Activated CD4-positive, alpha-beta T cell treated with anti-CD3 and anti-CD28 coated beads, Interleukin-2, amount 10 ng/mL, durations not matched to agents 7 days and 5 days (primary cell): Measurements from ENCODE around the gene SEC16A. TPM values are rescaled to one million over a fixed set of nuclear protein-coding genes. Genes with fewer than 3 reads are reported as not detected.

ENCODE experiments used
- CTCF ChIA-PET: fragments of 350-600 bp; sonication (Branson Sonifier 250); formaldehyde crosslinking; loops from one replicate; lab custom pipeline; 2021; ENCODE audit warnings: antibody characterized with exemption; lab: Charles Lee
- POLR2A ChIA-PET: fragments of 350-600 bp; sonication (Branson Sonifier 250); formaldehyde crosslinking; loops from one replicate; lab custom pipeline; 2021; ENCODE audit warnings: antibody characterized with exemption; lab: Charles Lee
- DNase-seq: peaks from one replicate; pipeline ENCODE4 v3.0.0-alpha.2; 2020
- H3K27ac Mint-ChIP-seq: one replicate; pipeline ENCODE4 v1.8.0; 2021; ENCODE audit warnings: mild to moderate bottlenecking, moderate library complexity, mixed read lengths
- H3K27me3 Mint-ChIP-seq: one replicate; pipeline ENCODE4 v1.8.0; 2021; ENCODE audit warnings: mixed read lengths
- H3K36me3 Mint-ChIP-seq: one replicate; pipeline ENCODE4 v1.8.0; 2021; ENCODE audit warnings: low read depth, mixed read lengths
- H3K4me1 Mint-ChIP-seq: one replicate; pipeline ENCODE4 v1.8.0; 2021; ENCODE audit warnings: mixed read lengths
- H3K4me3 Mint-ChIP-seq: one replicate; pipeline ENCODE4 v1.8.0; 2021; ENCODE audit warnings: mild to moderate bottlenecking, moderate library complexity, mixed read lengths
- H3K9me3 Mint-ChIP-seq: one replicate; pipeline ENCODE4 v1.8.0; 2021; ENCODE audit warnings: mixed read lengths
- total RNA-seq, 2 experiments: library from RNA; stranded (reverse); gene quantifications; one replicate each; pipeline ENCODE4 v1.2.3, GENCODE V29; 2021

SEC16A gene
- total RNA-seq, 2 experiments from 2014 or later: 72.1 to 74.5 TPM

GRCh38 chr9:136404801-136405136 lies 78.1 kb downstream of the SEC16A start:
- ChIA-PET POLR2A (no interaction called here), CTCF (interaction anchor here (0.8 to 2.3 kb wide), 2 partner anchors 41 kb away, joined by 3 to 17 read pairs; partner anchors contain the start of gene DNLZ)
- H3K36me3 Mint-ChIP-seq: peaks cover 52% of the 10 kb centered on the region
- H3K27me3 Mint-ChIP-seq: no peaks in the 10 kb centered on the region
- H3K4me3 Mint-ChIP-seq: peak overlapping the region; percentile 61
- no peak for DNase-seq
- H3K4me1 Mint-ChIP-seq: peaks cover 74% of the 10 kb centered on the region
- no peaks in the 10 kb centered on the region for H3K9me3 Mint-ChIP-seq
- peak overlapping the region; percentile 85 for H3K27ac Mint-ChIP-seq

- ChIA-PET CTCF (interaction anchor here (0.8 to 2.0 kb wide), 2 partner anchors 20 to 40 kb away, joined by 3 to 6 read pairs; partner anchors contain the start of gene DNLZ), POLR2A (no interaction called here)
- H3K4me3 Mint-ChIP-seq: peak overlapping the region; percentile 61
- H3K36me3 Mint-ChIP-seq: peaks cover 50% of the 10 kb centered on the region
- peak; percentile 47 for DNase-seq
- H3K9me3 Mint-ChIP-seq: no peaks in the 10 kb centered on the region
- peak overlapping the region; percentile 85 for H3K27ac Mint-ChIP-seq
- no peaks in the 10 kb centered on the region for H3K27me3 Mint-ChIP-seq
- peaks cover 70% of the 10 kb centered on the region for H3K4me1 Mint-ChIP-seq
Measured at GRCh38 chr9:136403915-136404800, 78.7 kb downstream of the SEC16A start.

GRCh38 chr9:136403538-136403914 lies 79.3 kb downstream of the SEC16A start:
- ChIA-PET POLR2A (no interaction called here), CTCF (interaction anchor here (2.0 kb wide), 1 partner anchor 21 kb away, joined by 6 read pairs; no protein-coding TSS in a partner anchor)
- Mint-ChIP-seq H3K27me3 (no peaks in the 10 kb centered on the region), H3K4me3 (peak overlapping the region; percentile 61), H3K4me1 (peaks cover 70% of the 10 kb centered on the region), H3K9me3 (no peaks in the 10 kb centered on the region), H3K36me3 (peaks cover 47% of the 10 kb centered on the region), H3K27ac (peak overlapping the region; percentile 85)
- peak; percentile 81 for DNase-seq

- no peak overlapping the region for H3K4me3 Mint-ChIP-seq
- no peak for DNase-seq
- H3K36me3 Mint-ChIP-seq: peaks cover 38% of the 10 kb centered on the region
- no peak overlapping the region for H3K27ac Mint-ChIP-seq
- ChIA-PET POLR2A (no interaction called here), CTCF (interaction anchor here (1.5 to 7.1 kb wide), 5 partner anchors 10 to 39 kb away, joined by 5 to 40 read pairs (median 7); partner anchors contain the start of gene DNLZ)
- no peaks in the 10 kb centered on the region for H3K27me3 Mint-ChIP-seq
- peaks cover 66% of the 10 kb centered on the region for H3K4me1 Mint-ChIP-seq
- H3K9me3 Mint-ChIP-seq: no peaks in the 10 kb centered on the region
Measured at GRCh38 chr9:136402067-136402466, 80.8 kb downstream of the SEC16A start.

- Mint-ChIP-seq H3K9me3 (no peaks in the 10 kb centered on the region), H3K27me3 (no peaks in the 10 kb centered on the region), H3K36me3 (peaks cover 35% of the 10 kb centered on the region), H3K4me3 (peak overlapping the region; percentile 27), H3K4me1 (peaks cover 65% of the 10 kb centered on the region), H3K27ac (peak overlapping the region; percentile 75)
- POLR2A ChIA-PET: interaction anchor here (0.6 kb wide), 1 partner anchor 24 kb away, joined by 3 read pairs; no protein-coding TSS in a partner anchor
- DNase-seq: no peak
- CTCF ChIA-PET: interaction anchor here (0.6 to 7.1 kb wide), 12 partner anchors 8 to 326 kb away, joined by 3 to 40 read pairs (median 4); partner anchors contain the start of gene DNLZ
Measured at GRCh38 chr9:136401173-136401922, 81.5 kb downstream of the SEC16A start.

GRCh38 chr9:136400038-136400834 lies 82.6 kb downstream of the SEC16A start, which contains the start of gene SNAPC4:
Gene SNAPC4, minus strand, starts transcription at chr9:136400170. Its CDS starts 1,742 bp downstream, at chr9:136398428.
- peak within 1 kb of the TSS; percentile 86 for H3K27ac Mint-ChIP-seq
- DNase-seq: peak; percentile 86
- CTCF ChIA-PET: interaction anchor here (0.6 to 7.1 kb wide), 12 partner anchors 8 to 327 kb away, joined by 3 to 40 read pairs (median 4); partner anchors contain the start of gene DNLZ
- peaks cover 28% of the 10 kb centered on the region for H3K36me3 Mint-ChIP-seq
- no peaks in the 10 kb centered on the region for H3K27me3 Mint-ChIP-seq
- no peaks in the 10 kb centered on the region for H3K9me3 Mint-ChIP-seq
- POLR2A ChIA-PET: no interaction called here
- peaks cover 57% of the 10 kb centered on the region for H3K4me1 Mint-ChIP-seq
- H3K4me3 Mint-ChIP-seq: peak within 1 kb of the TSS; percentile 80

GRCh38 chr9:136399176-136400037 lies 83.4 kb downstream of the SEC16A start:
- CTCF ChIA-PET: interaction anchor here (0.6 to 7.1 kb wide), 6 partner anchors 10 to 260 kb away, joined by 3 to 40 read pairs (median 5); partner anchors contain the start of gene DNLZ
- Mint-ChIP-seq H3K27me3 (no peaks in the 10 kb centered on the region), H3K4me1 (peaks cover 49% of the 10 kb centered on the region), H3K36me3 (peaks cover 26% of the 10 kb centered on the region), H3K4me3 (peak overlapping the region; percentile 80), H3K9me3 (no peaks in the 10 kb centered on the region), H3K27ac (peak overlapping the region; percentile 69)
- peak; percentile 26 for DNase-seq
- POLR2A ChIA-PET: no interaction called here

- POLR2A ChIA-PET: no interaction called here
- Mint-ChIP-seq H3K27me3 (no peaks in the 10 kb centered on the region), H3K36me3 (peaks cover 23% of the 10 kb centered on the region), H3K9me3 (no peaks in the 10 kb centered on the region), H3K4me1 (peaks cover 38% of the 10 kb centered on the region), H3K4me3 (peak overlapping the region; percentile 39), H3K27ac (peak overlapping the region; percentile 69)
- CTCF ChIA-PET: interaction anchor here (0.7 to 7.1 kb wide), 4 partner anchors 11 to 35 kb away, joined by 3 to 40 read pairs (median 8); partner anchors contain the start of gene DNLZ
- DNase-seq: no peak
Measured at GRCh38 chr9:136398286-136398685, 84.6 kb downstream of the SEC16A start.

GRCh38 chr9:136397643-136398042 lies 85.2 kb downstream of the SEC16A start:
- Mint-ChIP-seq H3K27me3 (no peaks in the 10 kb centered on the region), H3K9me3 (no peaks in the 10 kb centered on the region), H3K4me3 (no peak overlapping the region), H3K4me1 (peaks cover 34% of the 10 kb centered on the region), H3K36me3 (peaks cover 22% of the 10 kb centered on the region), H3K27ac (no peak overlapping the region)
- no peak for DNase-seq
- ChIA-PET POLR2A (no interaction called here), CTCF (interaction anchor here (1.0 to 7.1 kb wide), 4 partner anchors 11 to 34 kb away, joined by 4 to 40 read pairs (median 8); partner anchors contain the start of gene DNLZ)

GRCh38 chr9:136396219-136396515 lies 86.7 kb downstream of the SEC16A start:
- CTCF ChIA-PET: interaction anchor here (2.7 to 7.1 kb wide), 2 partner anchors 10 to 33 kb away, joined by 9 to 40 read pairs; partner anchors contain the start of gene DNLZ
- Mint-ChIP-seq H3K9me3 (no peaks in the 10 kb centered on the region), H3K4me3 (no peak overlapping the region), H3K27ac (no peak overlapping the region), H3K4me1 (peaks cover 25% of the 10 kb centered on the region), H3K36me3 (peaks cover 24% of the 10 kb centered on the region), H3K27me3 (no peaks in the 10 kb centered on the region)
- no peak for DNase-seq
- POLR2A ChIA-PET: no interaction called here
